SKM-1 (cell line): ENCODE measurements around the gene TSPAN14.

ENCODE experiments used
- DNase-seq: peaks from one replicate; lab custom pipeline; 2025; ENCODE audit not compliant: unreplicated experiment; lab: John Stamatoyannopoulos, UW

Gene TSPAN14

GRCh38 chr10:80486785-80487420 lies 32.8 kb downstream of the TSPAN14 start:
- no peak for DNase-seq

GRCh38 chr10:80487421-80487785 lies 33.3 kb downstream of the TSPAN14 start:
- no peak for DNase-seq

- peak; percentile 82 for DNase-seq
Observed at GRCh38 chr10:80487791-80488538, 33.9 kb downstream of the TSPAN14 start.

GRCh38 chr10:80488539-80489066 lies 34.5 kb downstream of the TSPAN14 start:
- DNase-seq = no peak

GRCh38 chr10:80489371-80490112 lies 35.4 kb downstream of the TSPAN14 start:
- no peak for DNase-seq

GRCh38 chr10:80491251-80492102 lies 37.4 kb downstream of the TSPAN14 start:
- DNase-seq = peak; percentile 92

GRCh38 chr10:80492848-80493521 lies 38.9 kb downstream of the TSPAN14 start:
- no peak for DNase-seq

- no peak for DNase-seq
Observed at GRCh38 chr10:80493522-80494051, 39.5 kb downstream of the TSPAN14 start.

GRCh38 chr10:80496555-80497172 lies 42.6 kb downstream of the TSPAN14 start:
- no peak for DNase-seq

GRCh38 chr10:80497187-80498077 lies 43.3 kb downstream of the TSPAN14 start:
- DNase-seq = no peak

GRCh38 chr10:80498078-80498832 lies 44.1 kb downstream of the TSPAN14 start:
- DNase-seq = no peak

- DNase-seq = peak; percentile 98
Observed at GRCh38 chr10:80498833-80499741, 45.0 kb downstream of the TSPAN14 start.

GRCh38 chr10:80500572-80501380 lies 46.7 kb downstream of the TSPAN14 start:
- DNase-seq = no peak

GRCh38 chr10:80501381-80501912 lies 47.3 kb downstream of the TSPAN14 start:
- DNase-seq = no peak

- DNase-seq = no peak
Observed at GRCh38 chr10:80501913-80502521, 47.9 kb downstream of the TSPAN14 start.
